Measurements from ENCODE around the gene SPTBN2. TPM values are rescaled to one million over a fixed set of nuclear protein-coding genes. Genes with fewer than 3 reads are reported as not detected.

SPTBN2 gene
- polyA plus RNA-seq, 2 of the 4 experiments (the other 2 are of a cell fraction), result 4.4 to 9.9 TPM

GRCh38 chr11:66691311-66691980 lies 37.6 kb downstream of the SPTBN2 start:
- H3K4me1 ChIP-seq, result peaks cover 5% of the 10 kb centered on the region; the same call in 1 of the 3 replicates
- CTCF ChIA-PET, result interaction anchor here (0.6 to 14.2 kb wide), 8 partner anchors 10 to 328 kb away, joined by 3 to 194 read pairs (median 3); no protein-coding TSS in a partner anchor
- no peaks in the 10 kb centered on the region for H3K9me3 ChIP-seq
- WGBS (ENCODE audit: missing lambda C conversion rate), result 90% methylated on average over 27 of the region's 38 CpGs
- no peak for TF ChIP-seq EHMT2 (IDR thresholded peaks at IDR 0.05; ENCODE audit: low read depth)
- TF ChIP-seq POLR2AphosphoS2 (conservative IDR thresholded peaks at IDR 0.05; ENCODE audit: low read length), result no peak
- TF ChIP-seq SREBF2 (IDR thresholded peaks at IDR 0.05), result no peak
- TF ChIP-seq ZNF302 (CRISPR knock-in tag; IDR thresholded peaks at IDR 0.05), result no peak
- no peak for TF ChIP-seq NFE2L2 (conservative IDR thresholded peaks at IDR 0.05; ENCODE audit: low read length)
- TF ChIP-seq MYC (IDR thresholded peaks at IDR 0.05; ENCODE audit: borderline replicate concordance, low read length), result no peak
- TF ChIP-seq USF2 (IDR thresholded peaks at IDR 0.05), result no peak
- no peak for TF ChIP-seq FOSL2 (IDR thresholded peaks at IDR 0.05)
- no peak for TF ChIP-seq FOSL2 (CRISPR knock-in tag; IDR thresholded peaks at IDR 0.05)
- no peak for TF ChIP-seq HDAC2 (IDR thresholded peaks at IDR 0.05)
- TF ChIP-seq JUNB (IDR thresholded peaks at IDR 0.05), result no peak
- TF ChIP-seq BHLHE40 (IDR thresholded peaks at IDR 0.05; ENCODE audit: low read depth, low read length), result no peak
- TF ChIP-seq HMGXB4 (CRISPR knock-in tag; IDR thresholded peaks at IDR 0.05; ENCODE audit: borderline replicate concordance), result no peak
- TF ChIP-seq RFX5 (IDR thresholded peaks at IDR 0.05), result no peak
- TF ChIP-seq CHD2 (IDR thresholded peaks at IDR 0.05; ENCODE audit: low read length, partially characterized antibody), result no peak
- no peak for TF ChIP-seq ZSCAN20 (CRISPR knock-in tag; IDR thresholded peaks at IDR 0.05)
- no peak overlapping the region for H3K4me3 ChIP-seq
- H3K27ac ChIP-seq, result no peak overlapping the region
- ATAC-seq, result no peak
- POLR2A ChIA-PET, result no interaction called here
- H3K4me2 ChIP-seq, result no peak overlapping the region
- FAIRE-seq, result no peak
- no peak for DNase-seq (ENCODE audit: low read depth in 1 of 2, low spot score in 1 of 2)

GRCh38 chr11:66689661-66690590 lies 39.1 kb downstream of the SPTBN2 start:
- ChIA-PET POLR2A (no interaction called here), CTCF (interaction anchor here (0.9 to 14.2 kb wide), 6 partner anchors 11 to 193 kb away, joined by 3 to 194 read pairs (median 4); no protein-coding TSS in a partner anchor)
- 92% methylated on average over 15 of the region's 32 CpGs for WGBS (ENCODE audit: missing lambda C conversion rate)
- Histone ChIP-seq H3K27ac (no peak overlapping the region), H3K4me3 (no peak overlapping the region), H3K4me1 (peaks cover 1% of the 10 kb centered on the region; the same call in 1 of the 3 replicates), H3K9me3 (no peaks in the 10 kb centered on the region), H3K4me2 (no peak overlapping the region)
- TF ChIP-seq E2F6 (IDR thresholded peaks at IDR 0.05; ENCODE audit: borderline replicate concordance, low read depth), result no peak
- no peak for TF ChIP-seq ATOH8 (CRISPR knock-in tag; IDR thresholded peaks at IDR 0.05; ENCODE audit: low read depth)
- TF ChIP-seq MAFK (IDR thresholded peaks at IDR 0.05; ENCODE audit: partially characterized antibody), result no peak
- no peak for TF ChIP-seq HMGXB4 (CRISPR knock-in tag; IDR thresholded peaks at IDR 0.05; ENCODE audit: borderline replicate concordance)
- TF ChIP-seq CEBPB (IDR thresholded peaks at IDR 0.05), result no peak
- no peak for TF ChIP-seq PBX3 (IDR thresholded peaks at IDR 0.05)
- TF ChIP-seq ZSCAN20 (CRISPR knock-in tag; IDR thresholded peaks at IDR 0.05), result no peak
- no peak for TF ChIP-seq ESRRA (IDR thresholded peaks at IDR 0.05; ENCODE audit: borderline replicate concordance, low read length)
- TF ChIP-seq ZFP36 (IDR thresholded peaks at IDR 0.05; ENCODE audit: borderline replicate concordance, partially characterized antibody), result no peak
- no peak for TF ChIP-seq BCL3 (IDR thresholded peaks at IDR 0.05)
- TF ChIP-seq FOSL2 (IDR thresholded peaks at IDR 0.05), result no peak
- no peak for TF ChIP-seq FOSL2 (CRISPR knock-in tag; IDR thresholded peaks at IDR 0.05)
- ATAC-seq, result no peak
- DNase-seq (ENCODE audit: low read depth in 1 of 2, low spot score in 1 of 2), result no peak
- FAIRE-seq, result no peak
